HepG2 (cell line): ENCODE results near the gene TUBG1. TPM values are rescaled to one million over a fixed set of nuclear protein-coding genes. Genes with fewer than 3 reads are reported as not detected.
A peak's percentile ranks its signal among the peaks of the same experiment; 100 is the strongest.

Experiments used
- AKNA ChIP-seq: sonication (generic); formaldehyde crosslinking; IDR thresholded peaks from 2 replicates; pipeline ENCODE4 v1.4.0; 2020; ENCODE audit warnings: missing genetic modification reagents, borderline replicate concordance
- CC2D1A ChIP-seq: sonication (generic); formaldehyde crosslinking; IDR thresholded peaks from 2 replicates; pipeline ENCODE4 v1.8.1; 2023; ENCODE audit warnings: mild to moderate bottlenecking, missing genetic modification reagents
- CENPX ChIP-seq: sonication (generic); formaldehyde crosslinking; IDR thresholded peaks from 2 replicates; pipeline ENCODE4 v1.9.0; 2021; ENCODE audit warnings: mild to moderate bottlenecking, missing genetic modification reagents, moderate library complexity
- ELF4 ChIP-seq: sonication (generic); formaldehyde crosslinking; IDR thresholded peaks from 2 replicates; pipeline ENCODE4 v1.5.0; 2020; ENCODE audit warnings: missing genetic modification reagents, mild to moderate bottlenecking, moderate library complexity, borderline replicate concordance
- EZH2 ChIP-seq: conservative IDR thresholded peaks from 2 replicates; pipeline ENCODE4 v1.6.1; 2012; ENCODE audit warnings: mild to moderate bottlenecking, low read depth, low read length, moderate library complexity
- FOXO4 ChIP-seq: sonication (generic); formaldehyde crosslinking; conservative IDR thresholded peaks from 2 replicates; pipeline ENCODE4 v1.8.1; 2023; ENCODE audit warnings: missing genetic modification reagents
- NAIF1 ChIP-seq: sonication (generic); formaldehyde crosslinking; IDR thresholded peaks from 2 replicates; pipeline ENCODE4 v1.5.0; 2020; ENCODE audit warnings: mild to moderate bottlenecking, missing genetic modification reagents, borderline replicate concordance
- NFATC3 ChIP-seq: sonication (generic); formaldehyde crosslinking; IDR thresholded peaks from 2 replicates; pipeline ENCODE4 v1.5.1; 2020; ENCODE audit warnings: mild to moderate bottlenecking, missing genetic modification reagents
- USF2 ChIP-seq, 2 experiments: sonication (generic) in 1 of 2; formaldehyde crosslinking in 1 of 2; IDR thresholded peaks; 2 replicates each; pipeline versions ENCODE4 v1.5.1 to v1.6.1; 2011 to 2020; ENCODE audit warnings: borderline replicate concordance in 1 of 2, low read depth in 1 of 2, low read length in 1 of 2, mild to moderate bottlenecking in 1 of 2, missing genetic modification reagents in 1 of 2, moderate library complexity in 1 of 2
- ZBTB3 ChIP-seq: sonication (generic); formaldehyde crosslinking; IDR thresholded peaks from 2 replicates; pipeline ENCODE4 v1.4.0; 2020; ENCODE audit warnings: low read depth, mild to moderate bottlenecking, moderate library complexity, missing genetic modification reagents, borderline replicate concordance
- ZBTB46 ChIP-seq: sonication (generic); formaldehyde crosslinking; IDR thresholded peaks from 2 replicates; pipeline ENCODE4 v1.4.0; 2020; ENCODE audit warnings: mild to moderate bottlenecking, missing genetic modification reagents, borderline replicate concordance
- ZFP1 ChIP-seq: IDR thresholded peaks from 2 replicates; pipeline ENCODE4 v1.6.1; 2016
- ZMYM2 ChIP-seq: sonication (generic); formaldehyde crosslinking; IDR thresholded peaks from 2 replicates; pipeline ENCODE4 v1.8.0; 2022; ENCODE audit warnings: mild to moderate bottlenecking, missing genetic modification reagents
- ZNF124 ChIP-seq: sonication (generic); formaldehyde crosslinking; IDR thresholded peaks from 2 replicates; pipeline ENCODE4 v1.4.0; 2020; ENCODE audit warnings: missing genetic modification reagents
- ZNF768 ChIP-seq: sonication (generic); formaldehyde crosslinking; IDR thresholded peaks from 2 replicates; pipeline ENCODE4 v1.4.0; 2020; ENCODE audit warnings: missing genetic modification reagents
- ZNF782 ChIP-seq: sonication (generic); formaldehyde crosslinking; IDR thresholded peaks from 2 replicates; pipeline ENCODE4 v1.4.0; 2020; ENCODE audit warnings: missing genetic modification reagents, mild to moderate bottlenecking, borderline replicate concordance
- ZNF816 ChIP-seq: sonication (generic); formaldehyde crosslinking; IDR thresholded peaks from 2 replicates; pipeline ENCODE4 v1.8.0; 2022; ENCODE audit warnings: missing genetic modification reagents, mild to moderate bottlenecking, borderline replicate concordance
- polyA plus RNA-seq, 8 experiments: library from polyadenylated mRNA; depleted of rRNA in 3 of 8; stranded (reverse) in 7 of 8; unstranded in 1 of 8; fragments of >200 nt; fragmentation: Illumina TruSeq in 4 of 8; extraction: Trizol in 4 of 8; gene quantifications; 2 replicates each; pipeline versions ENCODE4 v1.2.1 to v1.2.3, GENCODE V29; 2011 to 2016; ENCODE audit warnings: low read depth in 4 of 8, missing spikeins in 1 of 8, mixed read lengths in 1 of 8; ENCODE audit not compliant: insufficient read depth in 1 of 8
- total RNA-seq, 5 experiments: library from RNA; depleted of rRNA; stranded (reverse); fragments of >200 nt; fragmentation: Illumina TruSeq; extraction: Trizol; gene quantifications; 2 replicates each; pipeline ENCODE4 v1.2.3, GENCODE V29; 2016; ENCODE audit warnings: low read depth in 1 of 5

Gene TUBG1
- total and polyA plus RNA-seq, 2 of the 13 experiments (the other 11 are each of a cell fraction or from before 2014, with no cell fraction given): 74.1 to 137 TPM

GRCh38 chr17:42659079-42659931 lies 49.8 kb downstream of the TUBG1 start, which contains the start of gene TUBG2 (continued):
- TF ChIP-seq CC2D1A (CRISPR knock-in tag): no peak
- TF ChIP-seq CENPX (CRISPR knock-in tag): no peak
- peak; percentile 70; the same call in 1 of the 2 replicates for TF ChIP-seq ZNF768
- no peak for TF ChIP-seq EZH2
- TF ChIP-seq AKNA (CRISPR knock-in tag): no peak
- peak; percentile 83 for TF ChIP-seq ZNF124 (CRISPR knock-in tag)
- TF ChIP-seq ZBTB46 (CRISPR knock-in tag): no peak
- TF ChIP-seq FOXO4 (CRISPR knock-in tag): no peak
- no peak for TF ChIP-seq NFATC3 (CRISPR knock-in tag)
- no peak for TF ChIP-seq ZBTB3 (CRISPR knock-in tag)
- TF ChIP-seq ZFP1 (CRISPR knock-in tag): no peak
- TF ChIP-seq NAIF1 (CRISPR knock-in tag): 0 out of 2 replicates have a peak, but pooled peaks have one; percentile 22
- TF ChIP-seq ZMYM2 (CRISPR knock-in tag): no peak
- TF ChIP-seq ZNF816 (CRISPR knock-in tag): no peak
- TF ChIP-seq ELF4 (CRISPR knock-in tag): no peak
- TF ChIP-seq ZNF782 (CRISPR knock-in tag): no peak
- no peak for TF ChIP-seq USF2 (IDR thresholded peaks at IDR 0.05; ENCODE audit: low read depth, low read length)
- TF ChIP-seq USF2 (CRISPR knock-in tag; IDR thresholded peaks at IDR 0.05; ENCODE audit: borderline replicate concordance): no peak
